Measurements from ENCODE around the gene OR8S1. TPM values are rescaled to one million over a fixed set of nuclear protein-coding genes. Genes with fewer than 3 reads are reported as not detected.

OR8S1 gene
- total and polyA plus RNA-seq, 12 donors, result 0.11 TPM; not detected in 11

- no peak for DNase-seq
- 34 to 51% (median 43%) methylated on average over 5 of the region's 5 CpGs for WGBS, 4 donors
- no peaks in the 10 kb centered on the region for H3K9me3 ChIP-seq (replicated peaks in 1 of 3)
Observed at GRCh38 chr12:48572326-48572725, 46.9 kb downstream of the OR8S1 start.

More at GRCh38 chr12:48572326-48572725, 46.9 kb downstream of the OR8S1 start:
- H3K4me1 ChIP-seq (replicated peaks in 1 of 2), result no peaks in the 10 kb centered on the region
- no peak for TF ChIP-seq CTCF (IDR thresholded peaks at IDR 0.05)
- no peak for TF ChIP-seq POLR2A (IDR thresholded peaks at IDR 0.05)
- H3K4me3 ChIP-seq, result no peak overlapping the region
- intact Hi-C loops (cut with DNase I), result no loop called here
- no peaks in the 10 kb centered on the region for H3K36me3 ChIP-seq (replicated peaks in 1 of 2)
- no peak overlapping the region for H3K27ac ChIP-seq
- H3K27me3 ChIP-seq, result no peaks in the 10 kb centered on the region

Other genes starting within 250 kb of the OR8S1 start
- 10 to 100 TPM; 32.5 to 65.2 (median 46.6) TPM for gene ZNF641, start 174.7 kb upstream of the OR8S1 start, total RNA-seq
- 10 to 100 TPM; 17.4 to 41.5 (median 31.4) TPM for gene ZNF641, start 174.7 kb upstream of the OR8S1 start, polyA plus RNA-seq
- 1 to 10 TPM in 1 of 9 donors, under 1 TPM in 2, not detected in 6; 0.27 to 2.1 (median 0.72) TPM for gene ANP32D, start 53.1 kb upstream of the OR8S1 start, total RNA-seq
- gene ANP32D, start 53.1 kb upstream of the OR8S1 start, polyA plus RNA-seq, result 1 to 10 TPM in 1 of 3 donors, not detected in 2; 1.3 TPM
- 1 to 10 TPM in 2 of 9 donors, under 1 TPM in 4, not detected in 3; 0.50 to 1.6 (median 0.85) TPM for gene C12orf54, start 43.1 kb upstream of the OR8S1 start, total RNA-seq
- gene C12orf54, start 43.1 kb upstream of the OR8S1 start, polyA plus RNA-seq, result 1 to 10 TPM in 2 of 3 donors, under 1 TPM in 1; 0.55 to 5.6 (median 2.2) TPM
- not detected for gene LALBA, start 44.4 kb downstream of the OR8S1 start, total RNA-seq
- gene LALBA, start 44.4 kb downstream of the OR8S1 start, polyA plus RNA-seq, result not detected
- gene KANSL2, start 156.6 kb downstream of the OR8S1 start, total RNA-seq, result 10 to 100 TPM; 21.3 to 67.6 (median 29.6) TPM
- gene KANSL2, start 156.6 kb downstream of the OR8S1 start, polyA plus RNA-seq, result 10 to 100 TPM; 23.9 to 24.3 (median 24.1) TPM
- gene CCNT1, start 191.1 kb downstream of the OR8S1 start, total RNA-seq, result 10 to 100 TPM; 14.0 to 49.6 (median 33.8) TPM
- gene CCNT1, start 191.1 kb downstream of the OR8S1 start, polyA plus RNA-seq, result 10 to 100 TPM in 1 of 3 donors, 1 to 10 TPM in 2; 5.4 to 22.6 (median 5.7) TPM